NT2/D1 (cell line): ENCODE results near the gene CTSC.

Experiments
- DNase-seq: peaks from one replicate; pipeline ENCODE4 v3.0.0-alpha.2; 2011; ENCODE audit warnings: low read depth, low spot score
- H3K27me3 ChIP-seq: 2 replicates; pipeline ENCODE4 v1.6.0; 2011; ENCODE audit warnings: mild to moderate bottlenecking; ENCODE audit not compliant: insufficient read length, insufficient read depth
- H3K36me3 ChIP-seq: 2 replicates; pipeline ENCODE4 v1.6.1; 2011; ENCODE audit warnings: mild to moderate bottlenecking, low read length, mixed read lengths; ENCODE audit not compliant: insufficient read depth, insufficient read length
- H3K4me1 ChIP-seq: 2 replicates; pipeline ENCODE4 v1.5.1; 2011; ENCODE audit not compliant: insufficient read depth, insufficient read length
- H3K4me3 ChIP-seq: 2 replicates; pipeline ENCODE4 v1.5.1; 2011; ENCODE audit warnings: low read depth; ENCODE audit not compliant: insufficient read length
- H3K9ac ChIP-seq: 2 replicates; pipeline ENCODE4 v1.6.0; 2011; ENCODE audit warnings: low read depth; ENCODE audit not compliant: insufficient read length
- H3K9me3 ChIP-seq: 2 replicates; pipeline ENCODE4 v1.5.1; 2011; ENCODE audit warnings: mild to moderate bottlenecking, low read length; ENCODE audit not compliant: insufficient read depth
- SUZ12 ChIP-seq: IDR thresholded peaks from 2 replicates; pipeline ENCODE4 v1.6.1; 2011; ENCODE audit not compliant: insufficient read length, insufficient read depth; ENCODE audit errors: extremely low read depth
- YY1 ChIP-seq: IDR thresholded peaks from 2 replicates; pipeline ENCODE4 v1.6.1; 2011; ENCODE audit not compliant: insufficient read length, insufficient read depth
- ZNF274 ChIP-seq: IDR thresholded peaks from 2 replicates; pipeline ENCODE4 v1.6.1; 2011; ENCODE audit warnings: mild to moderate bottlenecking, low read depth, low read length

The CTSC gene

DNA sequence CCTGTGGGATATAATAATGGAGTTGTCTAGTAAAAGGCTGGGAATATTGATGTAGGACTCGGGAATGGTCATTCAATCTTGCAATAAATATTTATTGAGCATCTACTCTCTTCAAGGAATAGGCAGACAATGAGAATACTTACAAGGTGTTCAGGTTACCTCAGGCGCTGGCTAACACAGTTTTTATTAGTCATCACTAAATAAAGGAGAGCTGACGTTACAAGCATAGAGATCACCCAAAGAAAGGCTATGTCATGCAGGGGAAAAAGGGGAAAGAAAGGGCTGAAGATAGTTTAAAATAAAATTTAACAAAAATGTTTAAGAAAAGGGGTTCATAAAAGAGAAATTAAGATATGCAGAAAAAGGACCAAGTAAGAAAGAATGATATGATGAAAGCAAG, 15.8 kb upstream of the CTSC start:
- Histone ChIP-seq H3K4me3 (no peak overlapping the region), H3K4me1 (no peaks in the 10 kb centered on the region), H3K9me3 (no peaks in the 10 kb centered on the region), H3K27me3 (no peaks in the 10 kb centered on the region), H3K36me3 (no peaks in the 10 kb centered on the region), H3K9ac (no peak overlapping the region)
- TF ChIP-seq ZNF274: no peak
- TF ChIP-seq YY1: no peak
- no peak for TF ChIP-seq SUZ12
- no peak for DNase-seq

DNA sequence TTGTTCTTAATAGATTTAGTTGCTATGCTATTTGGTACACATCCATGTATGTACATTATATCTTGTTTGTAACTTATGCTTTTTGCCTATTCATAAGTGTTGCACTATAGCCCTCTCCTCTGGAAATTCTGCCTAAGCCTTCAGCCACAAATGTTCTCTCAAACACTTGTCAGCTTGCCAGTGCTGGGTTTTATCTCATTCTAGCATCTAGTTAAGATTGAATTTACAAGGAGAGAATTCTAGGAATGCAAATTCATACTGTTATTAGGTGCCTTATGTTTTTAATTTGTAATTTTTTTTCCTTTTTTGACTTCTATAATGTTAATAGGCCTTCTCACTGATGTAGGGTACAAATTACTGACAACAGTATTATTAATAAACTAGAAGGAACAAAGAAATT, 14.6 kb upstream of the CTSC start:
- Histone ChIP-seq H3K9me3 (no peaks in the 10 kb centered on the region), H3K9ac (no peak overlapping the region), H3K4me1 (no peaks in the 10 kb centered on the region), H3K27me3 (no peaks in the 10 kb centered on the region), H3K36me3 (no peaks in the 10 kb centered on the region), H3K4me3 (no peak overlapping the region)
- no peak for TF ChIP-seq YY1
- TF ChIP-seq ZNF274: no peak
- TF ChIP-seq SUZ12: no peak
- no peak for DNase-seq

DNA sequence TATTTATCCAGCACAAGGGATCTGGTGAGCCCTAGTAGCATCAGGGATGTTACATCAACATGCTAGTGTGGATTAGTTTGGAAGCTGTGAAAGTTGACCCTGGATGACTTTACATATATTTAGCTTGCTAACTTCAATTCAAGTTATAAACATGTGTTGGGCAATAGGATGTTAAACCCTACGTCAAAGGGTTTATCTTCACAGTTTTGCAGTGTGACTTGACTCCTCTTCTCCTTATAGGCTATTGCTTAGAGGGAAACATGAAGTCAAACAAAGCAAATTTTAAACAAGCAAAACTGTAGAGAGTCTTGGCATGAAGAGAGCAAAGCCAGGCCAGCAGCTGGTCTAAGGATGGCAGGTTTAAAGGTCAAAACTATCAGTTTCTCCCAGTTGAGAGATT, 11.3 kb upstream of the CTSC start:
- Histone ChIP-seq H3K9ac (no peak overlapping the region), H3K36me3 (no peaks in the 10 kb centered on the region), H3K4me1 (no peaks in the 10 kb centered on the region), H3K9me3 (no peaks in the 10 kb centered on the region), H3K27me3 (no peaks in the 10 kb centered on the region), H3K4me3 (no peak overlapping the region)
- DNase-seq: no peak
- TF ChIP-seq ZNF274 (no peak), SUZ12 (no peak)

DNA sequence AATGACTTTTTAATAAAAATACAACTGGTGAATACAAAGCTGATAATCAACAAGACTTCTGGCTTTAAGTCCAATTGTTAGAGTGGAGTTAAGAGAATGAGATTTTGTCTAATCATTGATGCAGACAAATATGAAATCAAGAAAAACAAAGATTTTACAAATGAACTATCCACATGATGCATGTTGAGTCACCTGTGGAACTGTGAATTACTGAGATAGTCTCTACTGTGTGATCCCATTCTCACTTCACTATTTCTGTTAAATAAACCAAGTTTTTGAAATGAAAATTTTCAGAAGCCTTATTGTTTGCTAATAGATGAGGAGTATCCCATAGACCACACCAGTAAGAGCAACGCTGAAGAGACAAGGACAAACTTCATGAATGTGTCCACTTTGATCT, 8.4 kb upstream of the CTSC start:
- no peaks in the 10 kb centered on the region for H3K27me3 ChIP-seq
- no peaks in the 10 kb centered on the region for H3K36me3 ChIP-seq
- no peaks in the 10 kb centered on the region for H3K9me3 ChIP-seq
- TF ChIP-seq YY1 (no peak), ZNF274 (no peak), SUZ12 (no peak)
- no peak overlapping the region for H3K4me3 ChIP-seq
- no peak for DNase-seq
- H3K9ac ChIP-seq: no peak overlapping the region
- no peaks in the 10 kb centered on the region for H3K4me1 ChIP-seq

DNA sequence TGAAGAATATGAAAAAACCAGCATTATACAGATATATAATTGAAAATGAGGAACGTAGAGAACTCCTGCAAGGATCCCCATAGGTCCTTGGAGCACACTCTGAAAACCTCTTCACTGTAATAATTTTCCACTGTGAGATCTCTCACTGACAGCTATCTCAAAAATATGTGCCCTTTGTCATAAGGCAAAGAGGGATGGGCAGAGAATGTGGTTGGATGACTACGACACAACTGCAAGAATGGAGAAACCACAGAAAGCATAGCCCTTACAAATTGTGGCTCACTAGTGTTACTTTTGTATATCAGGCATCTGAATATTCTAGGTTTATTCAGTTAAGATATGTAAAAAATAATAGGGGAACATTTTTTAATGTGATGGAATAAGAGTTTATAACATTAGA, 7.9 kb upstream of the CTSC start:
- TF ChIP-seq ZNF274: no peak
- no peak for TF ChIP-seq SUZ12
- TF ChIP-seq YY1: no peak
- Histone ChIP-seq H3K27me3 (no peaks in the 10 kb centered on the region), H3K4me1 (no peaks in the 10 kb centered on the region), H3K9me3 (no peaks in the 10 kb centered on the region), H3K36me3 (no peaks in the 10 kb centered on the region), H3K4me3 (no peak overlapping the region), H3K9ac (no peak overlapping the region)
- no peak for DNase-seq

DNA sequence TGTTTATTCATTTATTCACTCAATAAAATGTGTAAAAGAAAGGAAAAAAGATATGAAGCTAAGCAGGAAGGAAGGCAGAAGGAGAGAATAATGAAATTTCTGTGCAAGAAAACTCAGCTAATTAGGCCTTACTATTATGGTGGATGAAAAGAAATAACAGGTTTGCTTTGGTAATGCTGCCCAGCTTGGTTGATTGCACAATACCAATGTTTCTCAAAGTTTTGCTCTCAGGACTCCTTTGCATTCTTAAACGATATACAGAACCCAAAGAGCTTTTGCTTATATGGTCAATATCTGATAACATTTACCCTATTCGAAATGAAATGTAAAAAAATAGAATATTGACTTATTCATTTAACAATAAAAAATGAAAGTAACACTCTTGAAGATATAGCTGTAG, 7.3 kb upstream of the CTSC start:
- no peaks in the 10 kb centered on the region for H3K36me3 ChIP-seq
- H3K4me1 ChIP-seq: no peaks in the 10 kb centered on the region
- H3K9ac ChIP-seq: no peak overlapping the region
- TF ChIP-seq ZNF274 (no peak), YY1 (no peak), SUZ12 (no peak)
- no peaks in the 10 kb centered on the region for H3K27me3 ChIP-seq
- DNase-seq: no peak
- no peak overlapping the region for H3K4me3 ChIP-seq
- no peaks in the 10 kb centered on the region for H3K9me3 ChIP-seq

DNA sequence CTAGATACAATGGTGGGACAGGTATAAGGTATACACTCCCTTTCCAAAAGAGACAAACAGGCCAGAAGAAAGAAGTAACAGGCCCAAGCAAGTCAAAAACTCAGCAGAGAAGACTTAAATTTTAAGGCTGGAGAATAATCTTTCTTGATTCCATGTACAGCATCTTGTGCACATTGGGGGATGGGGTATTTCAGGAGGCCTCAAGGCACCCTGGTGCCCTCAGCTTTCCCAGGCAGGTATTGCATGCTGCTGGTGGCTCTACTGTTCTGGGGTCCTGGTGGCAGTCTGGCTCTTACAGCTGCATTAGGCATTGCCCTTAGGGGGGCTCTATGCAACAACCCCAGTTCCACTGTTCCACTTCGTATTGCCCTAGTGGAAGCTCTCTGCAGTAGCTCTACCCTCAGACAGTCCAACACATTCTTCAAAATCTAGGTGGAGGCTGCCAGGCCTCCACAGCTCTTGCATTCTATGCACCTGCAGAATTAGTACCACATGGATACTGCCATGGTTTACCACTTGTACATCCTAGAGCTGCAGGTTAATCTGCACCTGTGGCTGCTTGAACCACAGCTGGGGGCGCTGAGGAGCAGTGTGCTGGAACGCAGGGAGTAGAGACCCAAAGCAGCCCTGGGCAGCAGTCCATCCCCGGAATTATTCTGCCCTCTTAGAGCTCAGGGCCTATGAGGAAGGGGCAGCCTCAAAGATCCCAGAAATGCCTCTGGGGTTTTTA, 4.2 kb upstream of the CTSC start:
- Histone ChIP-seq H3K4me3 (no peak overlapping the region), H3K4me1 (no peaks in the 10 kb centered on the region), H3K9ac (no peak overlapping the region), H3K36me3 (no peaks in the 10 kb centered on the region), H3K27me3 (no peaks in the 10 kb centered on the region), H3K9me3 (no peaks in the 10 kb centered on the region)
- no peak for DNase-seq
- TF ChIP-seq YY1 (no peak), ZNF274 (no peak), SUZ12 (no peak)
